Parathyroid adenoma (tissue), 2 donors: ENCODE results near the gene HOXB7.

Source experiments
- H2AFZ ChIP-seq: fragments of 300-600 bp; sonication (generic); one replicate; pipeline ENCODE4 v1.7.0; 2017; ENCODE audit warnings: antibody characterized with exemption, mild to moderate bottlenecking
- H3K27ac ChIP-seq: fragments of 300-600 bp; sonication (generic); one replicate; pipeline ENCODE4 v1.7.0; 2017
- H3K27me3 ChIP-seq: fragments of 300-600 bp; sonication (generic); one replicate; pipeline ENCODE4 v1.7.0; 2017; ENCODE audit warnings: low read length; ENCODE audit not compliant: control insufficient read depth, insufficient read depth
- H3K36me3 ChIP-seq: fragments of 300-600 bp; sonication (generic); one replicate; pipeline ENCODE4 v1.7.0; 2017; ENCODE audit warnings: low read length; ENCODE audit not compliant: control insufficient read depth, insufficient read depth
- H3K4me1 ChIP-seq: fragments of 300-600 bp; sonication (generic); one replicate; pipeline ENCODE4 v1.7.0; 2017; ENCODE audit warnings: control low read depth
- H3K4me2 ChIP-seq: fragments of 300-600 bp; sonication (generic); one replicate; pipeline ENCODE4 v1.7.0; 2017; ENCODE audit warnings: low read length
- H3K4me3 ChIP-seq: fragments of 300-600 bp; sonication (generic); one replicate; pipeline ENCODE4 v1.7.0; 2017; ENCODE audit warnings: low read depth, low read length
- H3K79me2 ChIP-seq: fragments of 300-600 bp; sonication (generic); one replicate; pipeline ENCODE4 v1.7.0; 2017; ENCODE audit warnings: control low read depth
- H3K9ac ChIP-seq: fragments of 300-600 bp; sonication (generic); one replicate; pipeline ENCODE4 v1.7.0; 2017; ENCODE audit warnings: mild to moderate bottlenecking
- H3K9me3 ChIP-seq: fragments of 300-600 bp; sonication (generic); one replicate; pipeline ENCODE4 v1.7.0; 2017; ENCODE audit warnings: low read length; ENCODE audit not compliant: control insufficient read depth
- TF ChIP-seq, protein P1 (sequence below): fragments of 300-600 bp; sonication (generic); IDR thresholded peaks from one replicate; pipeline ENCODE4 v1.7.0; 2017; ENCODE audit warnings: antibody characterized with exemption, mild to moderate bottlenecking
- donor health status: primary hyperparathyroidism.

The HOXB7 gene

GRCh38 chr17:48619826-48620449, 9.1 kb upstream of the HOXB7 start:
- H3K4me2 ChIP-seq: no peak overlapping the region
- no peaks in the 10 kb centered on the region for H3K9me3 ChIP-seq
- no peaks in the 10 kb centered on the region for H3K4me1 ChIP-seq
- no peak overlapping the region for H2AFZ ChIP-seq
- TF ChIP-seq, protein P1, sequence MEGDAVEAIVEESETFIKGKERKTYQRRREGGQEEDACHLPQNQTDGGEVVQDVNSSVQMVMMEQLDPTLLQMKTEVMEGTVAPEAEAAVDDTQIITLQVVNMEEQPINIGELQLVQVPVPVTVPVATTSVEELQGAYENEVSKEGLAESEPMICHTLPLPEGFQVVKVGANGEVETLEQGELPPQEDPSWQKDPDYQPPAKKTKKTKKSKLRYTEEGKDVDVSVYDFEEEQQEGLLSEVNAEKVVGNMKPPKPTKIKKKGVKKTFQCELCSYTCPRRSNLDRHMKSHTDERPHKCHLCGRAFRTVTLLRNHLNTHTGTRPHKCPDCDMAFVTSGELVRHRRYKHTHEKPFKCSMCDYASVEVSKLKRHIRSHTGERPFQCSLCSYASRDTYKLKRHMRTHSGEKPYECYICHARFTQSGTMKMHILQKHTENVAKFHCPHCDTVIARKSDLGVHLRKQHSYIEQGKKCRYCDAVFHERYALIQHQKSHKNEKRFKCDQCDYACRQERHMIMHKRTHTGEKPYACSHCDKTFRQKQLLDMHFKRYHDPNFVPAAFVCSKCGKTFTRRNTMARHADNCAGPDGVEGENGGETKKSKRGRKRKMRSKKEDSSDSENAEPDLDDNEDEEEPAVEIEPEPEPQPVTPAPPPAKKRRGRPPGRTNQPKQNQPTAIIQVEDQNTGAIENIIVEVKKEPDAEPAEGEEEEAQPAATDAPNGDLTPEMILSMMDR: no peak
- H3K4me3 ChIP-seq: no peak overlapping the region
- peaks cover 29% of the 10 kb centered on the region for H3K27me3 ChIP-seq
- no peak overlapping the region for H3K9ac ChIP-seq
- no peaks in the 10 kb centered on the region for H3K79me2 ChIP-seq
- no peak overlapping the region for H3K27ac ChIP-seq
- no peaks in the 10 kb centered on the region for H3K36me3 ChIP-seq

DNA sequence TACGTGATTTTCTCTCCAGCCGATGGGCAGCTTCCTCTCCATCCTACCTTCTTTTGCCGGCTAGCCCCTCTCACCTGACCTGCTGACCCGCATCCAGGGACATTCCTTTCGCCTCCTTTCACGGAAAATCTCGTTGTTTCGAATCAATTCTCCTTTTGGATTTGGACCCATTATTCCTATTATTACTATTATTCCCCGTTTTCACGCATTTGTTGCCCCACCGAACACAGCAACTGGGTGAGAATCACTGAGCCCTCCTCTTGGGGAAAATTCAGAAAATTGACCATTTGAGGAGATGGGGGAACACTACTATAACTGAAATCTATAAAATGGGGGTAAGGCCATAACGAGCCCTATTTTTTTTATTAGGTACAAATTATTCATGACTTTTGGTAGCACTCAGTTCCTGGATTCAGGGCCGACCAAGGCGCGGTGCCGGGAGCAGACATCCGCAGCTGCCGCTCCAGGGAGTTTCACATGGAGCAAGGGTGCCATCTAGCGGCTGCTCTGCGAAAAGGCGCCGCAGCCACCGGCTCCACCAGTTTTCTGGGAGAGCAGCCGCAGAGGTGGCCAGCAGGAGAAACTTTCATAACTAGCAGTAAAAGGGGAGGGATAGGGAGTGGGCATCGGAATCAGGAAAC, 7.6 kb upstream of the HOXB7 start:
- Histone ChIP-seq H3K9ac (no peak overlapping the region), H3K4me1 (no peaks in the 10 kb centered on the region), H3K27me3 (peaks cover 25% of the 10 kb centered on the region), H3K27ac (no peak overlapping the region), H3K9me3 (no peaks in the 10 kb centered on the region), H2AFZ (no peak overlapping the region), H3K79me2 (no peaks in the 10 kb centered on the region), H3K4me2 (no peak overlapping the region), H3K36me3 (no peaks in the 10 kb centered on the region), H3K4me3 (no peak overlapping the region)
- TF ChIP-seq, protein P1: peak; percentile 97

- Histone ChIP-seq H3K9me3 (no peaks in the 10 kb centered on the region), H3K4me1 (no peaks in the 10 kb centered on the region), H3K9ac (no peak overlapping the region), H3K79me2 (no peaks in the 10 kb centered on the region), H3K27ac (no peak overlapping the region), H3K36me3 (no peaks in the 10 kb centered on the region), H3K27me3 (peaks cover 28% of the 10 kb centered on the region), H3K4me3 (no peak overlapping the region), H3K4me2 (no peak overlapping the region), H2AFZ (no peak overlapping the region)
- TF ChIP-seq, protein P1: no peak
These were observed 6.8 kb upstream of the HOXB7 start for GRCh38 chr17:48617471-48618255.

GRCh38 chr17:48616717-48617470, 6.1 kb upstream of the HOXB7 start:
- Histone ChIP-seq H3K4me1 (no peaks in the 10 kb centered on the region), H3K4me2 (no peak overlapping the region), H3K36me3 (no peaks in the 10 kb centered on the region), H3K9ac (no peak overlapping the region), H3K9me3 (no peaks in the 10 kb centered on the region), H3K79me2 (no peaks in the 10 kb centered on the region), H3K4me3 (no peak overlapping the region), H3K27ac (no peak overlapping the region), H2AFZ (no peak overlapping the region), H3K27me3 (peaks cover 27% of the 10 kb centered on the region)
- TF ChIP-seq, protein P1: no peak
